Suprapubic skin (tissue), 4 donors: Measurements from ENCODE around the gene CLDN4. TPM values are rescaled to one million over a fixed set of nuclear protein-coding genes. Genes with fewer than 3 reads are reported as not detected.
A peak's percentile ranks its signal among the peaks of the same experiment; 100 is the strongest.
"Not testable (repeated sequence)": the region's sequence is repeated elsewhere in the genome, so short reads cannot be mapped to it uniquely, and the experiment has no call there.

Experiments
- DNase-seq, 2 donors: peaks; one replicate each; pipeline ENCODE4 v3.0.0-alpha.2; 2019; ENCODE audit warnings: low spot score in 2 of 2
- H3K27ac ChIP-seq: fragments of 200-600 bp; sonication (generic); one replicate; pipeline ENCODE4 v1.5.1; 2019
- H3K27me3 ChIP-seq: fragments of 200-600 bp; sonication (generic); one replicate; pipeline ENCODE4 v1.5.1; 2019
- H3K36me3 ChIP-seq: fragments of 200-600 bp; sonication (generic); one replicate; pipeline ENCODE4 v1.5.1; 2019
- H3K4me1 ChIP-seq: fragments of 200-600 bp; sonication (generic); one replicate; pipeline ENCODE4 v1.5.1; 2019
- H3K4me3 ChIP-seq: fragments of 200-600 bp; sonication (generic); one replicate; pipeline ENCODE4 v1.5.1; 2019; ENCODE audit warnings: mild to moderate bottlenecking
- H3K9me3 ChIP-seq: fragments of 200-600 bp; sonication (generic); one replicate; pipeline ENCODE4 v1.5.1; 2019
- CTCF ChIP-seq, 2 donors: fragments of 200-600 bp in 1 of 2; fragments of 450-650 bp in 1 of 2; sonication (generic) in 1 of 2; IDR thresholded peaks; one replicate each; pipeline ENCODE4 v1.5.1; 2016 to 2019; ENCODE audit warnings: antibody characterized with exemption in 2 of 2, mild to moderate bottlenecking in 1 of 2, moderate library complexity in 1 of 2
- EP300 ChIP-seq: sonication (generic); formaldehyde crosslinking; IDR thresholded peaks from one replicate; pipeline ENCODE4 v1.6.1; 2017; ENCODE audit warnings: antibody characterized with exemption
- POLR2A ChIP-seq, 2 donors: fragments of 450-650 bp; IDR thresholded peaks; one replicate each; pipeline ENCODE4 v1.6.1; 2017; ENCODE audit warnings: antibody characterized with exemption in 2 of 2, mild to moderate bottlenecking in 2 of 2, moderate library complexity in 2 of 2
- POLR2AphosphoS5 ChIP-seq, 3 donors: sonication (generic); formaldehyde crosslinking; IDR thresholded peaks; one replicate each; pipeline ENCODE4 v1.6.1; 2017; ENCODE audit warnings: antibody characterized with exemption in 3 of 3
- WGBS: methylation state at CpG from one replicate; pipeline ENCODE4 v1.1.5; 2018; 5-methylcytosine and 5-hydroxymethylcytosine counted together
- total RNA-seq, 4 donors: library from RNA; depleted of rRNA; stranded (reverse); fragments of >200 nt; gene quantifications; one replicate each; pipeline ENCODE4 v1.1.0, GENCODE V29; 2016

Gene CLDN4, protein sequence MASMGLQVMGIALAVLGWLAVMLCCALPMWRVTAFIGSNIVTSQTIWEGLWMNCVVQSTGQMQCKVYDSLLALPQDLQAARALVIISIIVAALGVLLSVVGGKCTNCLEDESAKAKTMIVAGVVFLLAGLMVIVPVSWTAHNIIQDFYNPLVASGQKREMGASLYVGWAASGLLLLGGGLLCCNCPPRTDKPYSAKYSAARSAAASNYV
- total RNA-seq, result 100 to 1,000 TPM in 3 of 4 donors, 10 to 100 TPM in 1; 82.6 to 389 (median 254) TPM

DNA sequence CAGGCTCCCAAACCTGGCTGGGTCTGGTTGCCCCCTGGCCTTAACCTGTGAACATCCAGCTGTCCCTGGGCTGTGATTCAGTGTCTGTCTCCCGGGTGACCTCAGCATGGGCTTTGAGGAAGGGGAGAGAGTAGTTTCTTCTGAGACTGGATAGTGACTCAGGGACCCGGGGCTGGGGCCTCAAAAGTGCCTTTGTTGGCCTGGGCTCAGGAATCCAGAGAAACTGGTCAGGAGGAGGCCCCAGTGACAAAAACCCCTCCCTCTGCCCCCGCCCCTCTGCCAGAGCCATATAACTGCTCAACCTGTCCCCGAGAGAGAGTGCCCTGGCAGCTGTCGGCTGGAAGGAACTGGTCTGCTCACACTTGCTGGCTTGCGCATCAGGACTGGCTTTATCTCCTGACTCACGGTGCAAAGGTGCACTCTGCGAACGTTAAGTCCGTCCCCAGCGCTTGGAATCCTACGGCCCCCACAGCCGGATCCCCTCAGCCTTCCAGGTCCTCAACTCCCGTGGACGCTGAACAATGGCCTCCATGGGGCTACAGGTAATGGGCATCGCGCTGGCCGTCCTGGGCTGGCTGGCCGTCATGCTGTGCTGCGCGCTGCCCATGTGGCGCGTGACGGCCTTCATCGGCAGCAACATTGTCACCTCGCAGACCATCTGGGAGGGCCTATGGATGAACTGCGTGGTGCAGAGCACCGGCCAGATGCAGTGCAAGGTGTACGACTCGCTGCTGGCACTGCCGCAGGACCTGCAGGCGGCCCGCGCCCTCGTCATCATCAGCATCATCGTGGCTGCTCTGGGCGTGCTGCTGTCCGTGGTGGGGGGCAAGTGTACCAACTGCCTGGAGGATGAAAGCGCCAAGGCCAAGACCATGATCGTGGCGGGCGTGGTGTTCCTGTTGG is at the start of gene CLDN4:
Gene CLDN4, plus strand, starts transcription at position 316 of the 903 bp plus-strand sequence. Its CDS starts 206 bp downstream, at position 522.
- no peaks in the 10 kb centered on the region for H3K27me3 ChIP-seq
- H3K27ac ChIP-seq, result peak within 1 kb of the TSS; percentile 89
- H3K4me3 ChIP-seq, result peak within 1 kb of the TSS; percentile 47
- no peaks in the 10 kb centered on the region for H3K9me3 ChIP-seq
- 38% methylated on average over 14 of the region's 42 CpGs for WGBS
- DNase-seq, result peak; percentile 87 to 88
- H3K4me1 ChIP-seq, result peaks cover 59% of the 10 kb centered on the region
- TF ChIP-seq POLR2A (IDR thresholded peaks at IDR 0.05) (peak in 1 of 2 donors; percentile 60), POLR2AphosphoS5 (IDR thresholded peaks at IDR 0.05) (peak in 2 of 3 donors; percentile 53 to 65), EP300 (no peak)
- no peaks in the 10 kb centered on the region for H3K36me3 ChIP-seq

GRCh38 chr7:73786588-73786987 is 44.2 kb upstream of the CLDN4 start:
- Histone ChIP-seq H3K4me1 (no peaks in the 10 kb centered on the region), H3K27me3 (no peaks in the 10 kb centered on the region), H3K4me3 (no peak overlapping the region), H3K9me3 (no peaks in the 10 kb centered on the region), H3K27ac (no peak overlapping the region), H3K36me3 (no peaks in the 10 kb centered on the region)
- no peak for TF ChIP-seq POLR2A (IDR thresholded peaks at IDR 0.05)
- TF ChIP-seq CTCF (IDR thresholded peaks at IDR 0.05), result no peak
- no peak for TF ChIP-seq POLR2AphosphoS5 (IDR thresholded peaks at IDR 0.05)
- TF ChIP-seq EP300, result no peak
- DNase-seq, result peak in 1 of 2 donors; percentile 8
- 85% methylated on average over 1 of the region's 1 CpG for WGBS

DNA sequence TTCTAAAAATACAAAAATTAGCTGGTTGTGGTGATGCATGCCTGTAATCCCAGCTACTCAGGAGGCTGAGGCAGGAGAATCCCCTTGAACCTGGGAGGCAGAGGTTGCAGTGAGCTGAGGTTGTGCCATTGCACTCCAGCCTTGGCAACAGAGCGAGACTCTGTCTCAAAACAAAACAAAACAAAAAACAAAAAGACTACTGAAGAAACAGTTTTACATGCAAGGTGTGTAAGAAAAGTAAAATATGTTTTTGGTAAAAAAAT is 43.1 kb upstream of the CLDN4 start:
- not testable (repeated sequence) for H3K4me1 ChIP-seq, H3K4me3 ChIP-seq, H3K36me3 ChIP-seq, H3K27me3 ChIP-seq, H3K27ac ChIP-seq, H3K9me3 ChIP-seq
- WGBS, result 90% methylated on average over 1 of the region's 1 CpG
- peak in 1 of 2 donors; percentile 2 for DNase-seq

DNA sequence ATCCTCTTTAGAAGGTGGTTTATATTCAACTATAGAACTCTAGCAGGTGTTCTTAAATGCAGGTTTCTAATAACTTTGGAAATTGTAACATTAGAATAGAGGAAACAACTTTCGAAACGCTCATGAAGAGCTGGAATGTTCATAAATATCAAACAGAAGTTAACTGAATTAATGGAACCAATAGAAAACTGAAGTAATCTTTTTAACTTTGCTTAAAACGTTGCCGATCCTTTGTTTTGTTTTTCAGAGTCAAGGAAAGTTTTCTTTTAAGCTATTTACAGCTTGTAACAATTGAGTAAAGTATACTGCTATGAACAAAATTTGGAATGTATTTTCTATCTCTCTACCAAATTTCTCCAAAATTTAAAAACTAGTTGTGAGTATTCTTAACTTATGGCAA is 41.7 kb upstream of the CLDN4 start:
- no peak overlapping the region for H3K27ac ChIP-seq

DNA sequence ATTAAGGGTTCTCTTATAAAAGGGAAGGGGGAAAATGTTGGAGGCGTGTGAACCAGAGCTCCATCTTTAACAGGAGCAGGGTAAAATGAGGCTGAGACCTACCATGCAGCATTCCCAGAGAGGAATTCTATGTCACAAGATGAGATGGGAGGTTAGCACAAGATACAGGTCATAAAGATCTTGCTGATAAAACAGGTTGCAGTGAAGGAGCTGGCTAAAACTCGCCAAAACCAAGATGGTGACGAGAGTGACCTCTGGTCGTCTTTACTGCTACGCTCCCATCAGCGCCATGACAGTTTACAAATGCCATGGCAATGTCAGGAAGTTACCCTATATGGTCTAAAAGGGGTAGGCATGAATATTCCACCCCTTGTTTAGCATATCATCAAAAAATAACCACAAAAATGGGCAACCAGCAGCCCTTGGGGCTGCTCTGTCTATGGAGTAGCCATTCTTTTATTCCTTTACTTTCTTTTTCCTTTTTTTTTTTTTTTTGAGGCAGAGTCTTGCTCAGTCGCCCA is 39.6 kb upstream of the CLDN4 start:
- 88% methylated on average over 7 of the region's 7 CpGs for WGBS
- not testable (repeated sequence) for H3K4me1 ChIP-seq, H3K4me3 ChIP-seq, H3K27ac ChIP-seq, H3K36me3 ChIP-seq, H3K27me3 ChIP-seq, H3K9me3 ChIP-seq
- DNase-seq, result peak; percentile 4 to 11

More for the DNA sequence above, 41.7 kb upstream of the CLDN4 start:
- 86% methylated on average over 4 of the region's 4 CpGs for WGBS
- Histone ChIP-seq H3K27me3 (no peaks in the 10 kb centered on the region), H3K4me3 (no peak overlapping the region), H3K4me1 (no peaks in the 10 kb centered on the region), H3K9me3 (no peaks in the 10 kb centered on the region), H3K36me3 (no peaks in the 10 kb centered on the region)
- no peak for DNase-seq
- TF ChIP-seq EP300 (no peak), POLR2A (IDR thresholded peaks at IDR 0.05) (no peak), POLR2AphosphoS5 (IDR thresholded peaks at IDR 0.05) (no peak), CTCF (IDR thresholded peaks at IDR 0.05) (no peak)

DNA sequence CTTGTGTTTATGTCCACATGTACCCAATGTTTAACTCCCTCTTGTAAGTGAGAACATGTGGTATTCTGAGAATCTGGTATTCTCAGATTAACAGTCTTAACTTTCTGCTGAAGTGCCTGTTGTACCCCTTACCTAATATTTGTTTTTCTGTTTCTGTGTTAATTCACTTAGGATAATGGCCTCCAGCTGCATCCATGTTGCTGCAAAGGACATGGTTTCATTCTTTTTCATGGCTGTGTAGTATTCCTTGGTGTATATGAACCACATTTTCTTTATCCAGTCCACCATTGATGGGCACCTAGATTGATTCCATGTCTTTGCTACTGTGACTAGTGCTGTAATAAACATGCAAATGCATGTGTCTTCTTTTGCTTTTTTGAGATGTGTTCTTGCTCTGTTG is 35.6 kb upstream of the CLDN4 start:
- not testable (repeated sequence) for H3K36me3 ChIP-seq, H3K27ac ChIP-seq, DNase-seq, H3K4me3 ChIP-seq, H3K4me1 ChIP-seq, H3K9me3 ChIP-seq, H3K27me3 ChIP-seq

GRCh38 chr7:73796656-73797055 is 34.1 kb upstream of the CLDN4 start:
- not testable (repeated sequence) for DNase-seq, H3K9me3 ChIP-seq, H3K4me3 ChIP-seq, H3K27me3 ChIP-seq, H3K4me1 ChIP-seq, H3K27ac ChIP-seq, H3K36me3 ChIP-seq
- WGBS, result 77% methylated on average over 5 of the region's 6 CpGs

DNA sequence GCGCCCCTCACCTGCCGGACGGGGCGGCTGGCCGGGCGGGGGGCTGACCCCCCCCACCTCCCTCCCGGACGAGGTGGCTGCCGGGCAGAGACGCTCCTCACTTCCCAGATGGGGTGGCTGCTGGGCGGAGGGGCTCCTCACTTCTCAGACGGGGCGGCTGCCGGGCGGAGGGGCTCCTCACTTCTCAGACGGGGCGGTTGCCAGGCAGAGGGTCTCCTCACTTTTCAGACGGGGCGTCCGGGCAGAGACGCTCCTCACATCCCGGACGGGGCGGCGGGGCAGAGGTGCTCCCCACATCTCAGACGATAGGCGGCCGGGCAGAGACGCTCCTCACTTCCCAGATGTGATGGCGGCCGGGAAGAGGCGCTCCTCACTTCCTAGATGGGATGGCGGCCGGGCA is 33.6 kb upstream of the CLDN4 start:
- peak; percentile 17 to 32 for DNase-seq
- H3K9me3 ChIP-seq, H3K27ac ChIP-seq, H3K4me3 ChIP-seq, H3K27me3 ChIP-seq, H3K36me3 ChIP-seq, H3K4me1 ChIP-seq: not testable (repeated sequence)
- WGBS, result no CpG with 5 or more reads among the region's 34 CpGs
